GM19238 (cell line): ENCODE measurements around the gene RECQL.

Experiments used
- DNase-seq: peaks from one replicate; pipeline ENCODE4 v3.0.0; 2011; ENCODE audit warnings: low spot score; ENCODE audit not compliant: insufficient read length

The RECQL gene

GRCh38 chr12:21501258-21502163 lies at the start of gene RECQL, which contains the start of gene GOLT1B:
Gene RECQL, minus strand, starts transcription at chr12:21501635. Its CDS starts 2,065 bp downstream, at chr12:21499570.
Gene GOLT1B, plus strand, starts transcription at chr12:21501789. Its CDS starts 135 bp downstream, at chr12:21501924.
- DNase-seq = peak; percentile 78

- DNase-seq = no peak
Measured at GRCh38 chr12:21547437-21547836, 46.0 kb upstream of the RECQL start.

GRCh38 chr12:21546716-21547115 lies 45.3 kb upstream of the RECQL start:
- no peak for DNase-seq

GRCh38 chr12:21545557-21545956 lies 44.1 kb upstream of the RECQL start:
- no peak for DNase-seq

- no peak for DNase-seq
Measured at GRCh38 chr12:21543151-21543550, 41.7 kb upstream of the RECQL start.

- DNase-seq = no peak
Measured at GRCh38 chr12:21542403-21542802, 41.0 kb upstream of the RECQL start.

GRCh38 chr12:21541773-21542172 lies 40.3 kb upstream of the RECQL start:
- no peak for DNase-seq

- no peak for DNase-seq
Measured at GRCh38 chr12:21539797-21540196, 38.4 kb upstream of the RECQL start.

GRCh38 chr12:21538061-21538653 lies 36.7 kb upstream of the RECQL start:
- DNase-seq = no peak

GRCh38 chr12:21529456-21529855 lies 28.0 kb upstream of the RECQL start:
- no peak for DNase-seq

- no peak for DNase-seq
Measured at GRCh38 chr12:21528953-21529352, 27.5 kb upstream of the RECQL start.

GRCh38 chr12:21527451-21528180 lies 26.2 kb upstream of the RECQL start:
- peak; percentile 40 for DNase-seq

GRCh38 chr12:21526721-21527345 lies 25.4 kb upstream of the RECQL start:
- DNase-seq = no peak

- no peak for DNase-seq
Measured at GRCh38 chr12:21526053-21526452, 24.6 kb upstream of the RECQL start, which contains the start of gene SPX. Gene SPX, plus strand, starts transcription at chr12:21526296. Its CDS starts 177 bp downstream, at chr12:21526473.

GRCh38 chr12:21523148-21523547 lies 21.7 kb upstream of the RECQL start:
- no peak for DNase-seq

- DNase-seq = no peak
Measured at GRCh38 chr12:21521541-21521940, 20.1 kb upstream of the RECQL start.

- DNase-seq = no peak
Measured at GRCh38 chr12:21518451-21518850, 17.0 kb upstream of the RECQL start.

- DNase-seq = no peak
Measured at GRCh38 chr12:21516281-21516680, 14.8 kb upstream of the RECQL start.

GRCh38 chr12:21509768-21510167 lies 8.3 kb upstream of the RECQL start:
- no peak for DNase-seq

GRCh38 chr12:21507849-21508248 lies 6.4 kb upstream of the RECQL start:
- DNase-seq = no peak

GRCh38 chr12:21505888-21506287 lies 4.5 kb upstream of the RECQL start:
- DNase-seq = no peak
